ENCODE results near the gene SLF1. TPM values are rescaled to one million over a fixed set of nuclear protein-coding genes. Genes with fewer than 3 reads are reported as not detected.

SLF1 gene
- total RNA-seq, 1 donor from 2014 or later = 6.2 TPM

DNA sequence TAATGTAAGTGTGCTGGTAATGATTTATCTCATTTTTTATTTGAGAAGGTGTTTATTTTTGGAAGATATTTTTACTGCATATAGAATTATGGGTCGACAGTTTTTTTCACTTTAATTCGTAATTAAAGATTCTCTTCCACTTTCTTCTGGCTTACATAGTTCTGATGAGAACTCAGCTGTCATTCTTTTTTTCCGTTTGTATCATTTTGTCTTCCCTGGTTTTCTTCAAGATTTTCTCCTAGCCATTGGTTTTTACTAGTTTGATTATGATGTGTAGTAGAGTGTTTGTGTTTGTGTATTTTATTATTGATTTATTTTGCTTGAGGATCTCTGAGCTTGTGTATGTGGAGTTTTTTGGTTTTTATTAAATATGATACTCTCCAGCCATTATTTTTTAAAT, 21.7 kb downstream of the SLF1 start:
- DNase-seq (no peak), ATAC-seq (no peak)
- Histone ChIP-seq H3K4me3 (no peak overlapping the region), H3K4me1 (no peaks in the 10 kb centered on the region), H3K9me3 (peaks cover 11% of the 10 kb centered on the region), H3K36me3 (no peaks in the 10 kb centered on the region), H3K27me3 (no peaks in the 10 kb centered on the region), H3K27ac (no peak overlapping the region)
- TF ChIP-seq, protein P1, sequence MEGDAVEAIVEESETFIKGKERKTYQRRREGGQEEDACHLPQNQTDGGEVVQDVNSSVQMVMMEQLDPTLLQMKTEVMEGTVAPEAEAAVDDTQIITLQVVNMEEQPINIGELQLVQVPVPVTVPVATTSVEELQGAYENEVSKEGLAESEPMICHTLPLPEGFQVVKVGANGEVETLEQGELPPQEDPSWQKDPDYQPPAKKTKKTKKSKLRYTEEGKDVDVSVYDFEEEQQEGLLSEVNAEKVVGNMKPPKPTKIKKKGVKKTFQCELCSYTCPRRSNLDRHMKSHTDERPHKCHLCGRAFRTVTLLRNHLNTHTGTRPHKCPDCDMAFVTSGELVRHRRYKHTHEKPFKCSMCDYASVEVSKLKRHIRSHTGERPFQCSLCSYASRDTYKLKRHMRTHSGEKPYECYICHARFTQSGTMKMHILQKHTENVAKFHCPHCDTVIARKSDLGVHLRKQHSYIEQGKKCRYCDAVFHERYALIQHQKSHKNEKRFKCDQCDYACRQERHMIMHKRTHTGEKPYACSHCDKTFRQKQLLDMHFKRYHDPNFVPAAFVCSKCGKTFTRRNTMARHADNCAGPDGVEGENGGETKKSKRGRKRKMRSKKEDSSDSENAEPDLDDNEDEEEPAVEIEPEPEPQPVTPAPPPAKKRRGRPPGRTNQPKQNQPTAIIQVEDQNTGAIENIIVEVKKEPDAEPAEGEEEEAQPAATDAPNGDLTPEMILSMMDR (IDR thresholded peaks at IDR 0.05) = no peak
- intact Hi-C loops (cut with DNase I) = no loop called here

DNA sequence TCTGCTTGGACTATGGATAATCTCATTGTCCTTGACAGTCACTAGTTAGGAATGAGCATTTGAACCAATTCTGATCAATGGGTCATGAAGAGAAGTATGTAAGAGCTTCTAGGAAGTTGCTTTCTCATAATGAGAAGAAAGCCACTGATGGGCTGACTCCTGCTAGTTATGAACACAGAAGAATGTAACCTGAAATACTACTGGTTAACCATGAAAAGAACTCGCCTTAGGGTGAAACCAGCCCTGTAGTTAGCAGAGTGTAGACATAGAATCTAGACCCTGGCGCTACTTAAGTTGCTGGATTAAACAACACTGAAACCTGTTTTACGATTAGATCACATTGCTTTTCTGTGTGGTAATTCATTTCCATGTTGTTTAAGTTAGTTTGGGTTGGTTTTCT, 26.6 kb downstream of the SLF1 start:
- Histone ChIP-seq H3K4me3 (no peak overlapping the region), H3K4me1 (no peaks in the 10 kb centered on the region), H3K27me3 (no peaks in the 10 kb centered on the region), H3K9me3 (peaks cover 5% of the 10 kb centered on the region), H3K36me3 (no peaks in the 10 kb centered on the region), H3K27ac (no peak overlapping the region)
- no peak for DNase-seq
- intact Hi-C loops (cut with DNase I) = no loop called here
- no peak for ATAC-seq
- TF ChIP-seq, protein P1 (IDR thresholded peaks at IDR 0.05) = no peak

GRCh38 chr5:94646758-94647157, 28.3 kb downstream of the SLF1 start:
- intact Hi-C loops (cut with DNase I) = no loop called here
- Histone ChIP-seq H3K9me3 (no peaks in the 10 kb centered on the region), H3K27me3 (no peaks in the 10 kb centered on the region), H3K36me3 (no peaks in the 10 kb centered on the region), H3K4me3 (no peak overlapping the region), H3K4me1 (no peaks in the 10 kb centered on the region), H3K27ac (no peak overlapping the region)
- ATAC-seq (no peak), DNase-seq (no peak)
- TF ChIP-seq, protein P1 (IDR thresholded peaks at IDR 0.05) = no peak

GRCh38 chr5:94649874-94650273, 31.4 kb downstream of the SLF1 start:
- no peaks in the 10 kb centered on the region for H3K4me1 ChIP-seq
- H3K4me3 ChIP-seq = no peak overlapping the region
- intact Hi-C loops (cut with DNase I) = no loop called here
- no peaks in the 10 kb centered on the region for H3K9me3 ChIP-seq
- DNase-seq = no peak
- TF ChIP-seq, protein P1 (IDR thresholded peaks at IDR 0.05) = no peak
- no peak for ATAC-seq
- H3K27me3 ChIP-seq = no peaks in the 10 kb centered on the region
- no peak overlapping the region for H3K27ac ChIP-seq
- H3K36me3 ChIP-seq = no peaks in the 10 kb centered on the region

DNA sequence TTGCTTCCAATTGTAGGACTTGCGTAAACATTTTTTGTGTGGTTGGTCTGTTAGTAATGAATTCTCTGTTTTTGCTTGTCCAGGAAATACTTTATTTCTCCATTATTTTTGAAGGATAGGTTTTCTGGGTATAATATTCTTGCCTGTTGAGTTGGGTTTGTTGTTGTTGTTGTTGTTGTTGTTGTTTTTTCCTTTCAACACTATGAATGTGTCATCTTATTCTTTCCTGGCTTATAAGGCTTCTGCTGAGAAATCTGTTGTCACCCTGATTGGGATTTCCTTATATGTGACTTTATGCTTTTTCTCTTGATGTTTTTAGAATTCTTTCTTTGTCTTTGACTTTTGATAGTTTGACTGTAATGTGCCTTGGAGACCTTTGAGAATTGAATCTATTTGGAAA, 39.8 kb downstream of the SLF1 start:
- TF ChIP-seq, protein P1 (IDR thresholded peaks at IDR 0.05) = no peak
- no peak for ATAC-seq
- H3K36me3 ChIP-seq = no peaks in the 10 kb centered on the region

GRCh38 chr5:94660506-94660905, 42.0 kb downstream of the SLF1 start:
- H3K36me3 ChIP-seq = peaks cover 16% of the 10 kb centered on the region
- H3K27me3 ChIP-seq = no peaks in the 10 kb centered on the region
- TF ChIP-seq, protein P1 (IDR thresholded peaks at IDR 0.05) = no peak
- no peak overlapping the region for H3K27ac ChIP-seq
- no peak overlapping the region for H3K4me3 ChIP-seq
- intact Hi-C loops (cut with DNase I) = no loop called here
- DNase-seq = no peak
- ATAC-seq = peak; percentile 20
- H3K4me1 ChIP-seq = no peaks in the 10 kb centered on the region
- H3K9me3 ChIP-seq = peaks cover 9% of the 10 kb centered on the region

More for the DNA sequence above, 39.8 kb downstream of the SLF1 start:
- no peak for DNase-seq
- Histone ChIP-seq H3K27me3 (no peaks in the 10 kb centered on the region), H3K4me3 (no peak overlapping the region), H3K9me3 (peaks cover 9% of the 10 kb centered on the region), H3K4me1 (no peaks in the 10 kb centered on the region), H3K27ac (no peak overlapping the region)
- intact Hi-C loops (cut with DNase I) = no loop called here

Measured in upper lobe of right lung (tissue), 1 donor.